ENCODE measurements around the gene CRISP3. TPM values are rescaled to one million over a fixed set of nuclear protein-coding genes. Genes with fewer than 3 reads are reported as not detected.

Gene CRISP3
- total RNA-seq, 1 experiment from 2014 or later: not detected

GRCh38 chr6:49784272-49784671 is 40.1 kb upstream of the CRISP3 start:
- BruUV-seq (replicated peaks): no TSS peak
- DNase-seq (ENCODE audit: low spot score): no peak
- Histone ChIP-seq H3K9me3 (ENCODE audit: low read depth, low read length, poor library complexity, severe bottlenecking) (no peaks in the 10 kb centered on the region), H3K4me1 (ENCODE audit: insufficient read depth, low read length, poor library complexity, severe bottlenecking) (no peaks in the 10 kb centered on the region), H3K27me3 (replicated peaks; ENCODE audit: insufficient read depth, low read depth, low read length, poor library complexity) (no peaks in the 10 kb centered on the region), H3K36me3 (ENCODE audit: insufficient read depth, low read length, poor library complexity, severe bottlenecking) (no peaks in the 10 kb centered on the region), H3K27ac (ENCODE audit: low read depth, low read length, poor library complexity, severe bottlenecking) (no peak overlapping the region), H3K4me3 (ENCODE audit: low read depth, low read length, poor library complexity, severe bottlenecking) (no peak overlapping the region)
- no peak for TF ChIP-seq EZH2 (IDR thresholded peaks at IDR 0.05; ENCODE audit: borderline replicate concordance, low read depth, low read length, poor library complexity, severe bottlenecking)
- TF ChIP-seq CTCF (conservative IDR thresholded peaks at IDR 0.05; ENCODE audit: low read depth, low read length): no peak
- ChIA-PET CTCF (no interaction called here), POLR2A (ENCODE audit: low non-redundant PET) (no interaction called here)
- intact Hi-C loops (cut with micrococcal nuclease; ENCODE audit: unreplicated experiment): no loop called here

- no peak for DNase-seq (ENCODE audit: low spot score)
- H3K27ac ChIP-seq (ENCODE audit: low read depth, low read length, poor library complexity, severe bottlenecking): no peak overlapping the region
- no TSS peak for BruUV-seq (replicated peaks)
- no peak overlapping the region for H3K4me3 ChIP-seq (ENCODE audit: low read depth, low read length, poor library complexity, severe bottlenecking)
- intact Hi-C loops (cut with micrococcal nuclease; ENCODE audit: unreplicated experiment): no loop called here
- no peak for TF ChIP-seq CTCF (conservative IDR thresholded peaks at IDR 0.05; ENCODE audit: low read depth, low read length)
- TF ChIP-seq EZH2 (IDR thresholded peaks at IDR 0.05; ENCODE audit: borderline replicate concordance, low read depth, low read length, poor library complexity, severe bottlenecking): no peak
- H3K9me3 ChIP-seq (ENCODE audit: low read depth, low read length, poor library complexity, severe bottlenecking): no peaks in the 10 kb centered on the region
- no peaks in the 10 kb centered on the region for H3K36me3 ChIP-seq (ENCODE audit: insufficient read depth, low read length, poor library complexity, severe bottlenecking)
- CTCF ChIA-PET: no interaction called here
- H3K27me3 ChIP-seq (replicated peaks; ENCODE audit: insufficient read depth, low read depth, low read length, poor library complexity): no peaks in the 10 kb centered on the region
- POLR2A ChIA-PET (ENCODE audit: low non-redundant PET): no interaction called here
- H3K4me1 ChIP-seq (ENCODE audit: insufficient read depth, low read length, poor library complexity, severe bottlenecking): no peaks in the 10 kb centered on the region
Measured at GRCh38 chr6:49782725-49783124, 38.5 kb upstream of the CRISP3 start.

GRCh38 chr6:49782293-49782692 is 38.1 kb upstream of the CRISP3 start:
- no peaks in the 10 kb centered on the region for H3K9me3 ChIP-seq (ENCODE audit: low read depth, low read length, poor library complexity, severe bottlenecking)
- H3K27me3 ChIP-seq (replicated peaks; ENCODE audit: insufficient read depth, low read depth, low read length, poor library complexity): no peaks in the 10 kb centered on the region
- TF ChIP-seq CTCF (conservative IDR thresholded peaks at IDR 0.05; ENCODE audit: low read depth, low read length) (no peak), EZH2 (IDR thresholded peaks at IDR 0.05; ENCODE audit: borderline replicate concordance, low read depth, low read length, poor library complexity, severe bottlenecking) (no peak)
- H3K27ac ChIP-seq (ENCODE audit: low read depth, low read length, poor library complexity, severe bottlenecking): no peak overlapping the region
- no peak overlapping the region for H3K4me3 ChIP-seq (ENCODE audit: low read depth, low read length, poor library complexity, severe bottlenecking)
- ChIA-PET POLR2A (ENCODE audit: low non-redundant PET) (no interaction called here), CTCF (no interaction called here)
- H3K4me1 ChIP-seq (ENCODE audit: insufficient read depth, low read length, poor library complexity, severe bottlenecking): no peaks in the 10 kb centered on the region
- BruUV-seq (replicated peaks): no TSS peak
- no peaks in the 10 kb centered on the region for H3K36me3 ChIP-seq (ENCODE audit: insufficient read depth, low read length, poor library complexity, severe bottlenecking)
- DNase-seq (ENCODE audit: low spot score): no peak
- intact Hi-C loops (cut with micrococcal nuclease; ENCODE audit: unreplicated experiment): no loop called here

Measured in A673 (cell line).